UCSD-AML1 (cell line): ENCODE results near the gene MDM4.

Experiments
- DNase-seq: peaks from one replicate; lab custom pipeline; 2025; ENCODE audit not compliant: unreplicated experiment; lab: John Stamatoyannopoulos, UW

The MDM4 gene

GRCh38 chr1:204602871-204603542, 86.8 kb downstream of the MDM4 start:
- DNase-seq: no peak

- DNase-seq: no peak
Measured at GRCh38 chr1:204605791-204606190, 89.6 kb downstream of the MDM4 start.
